HG02885 (cell line): ENCODE measurements around the gene CBFA2T3.

Source experiments
- ATAC-seq: cut with Tn5 transposase; IDR thresholded peaks from one replicate; pipeline ENCODE4 v1.9.1; 2021; ENCODE audit warnings: mild to moderate bottlenecking; ENCODE audit not compliant: unreplicated experiment, poor library complexity

The CBFA2T3 gene

GRCh38 chr16:88883946-88884345 lies 93.1 kb downstream of the CBFA2T3 start:
- ATAC-seq, result no peak

DNA sequence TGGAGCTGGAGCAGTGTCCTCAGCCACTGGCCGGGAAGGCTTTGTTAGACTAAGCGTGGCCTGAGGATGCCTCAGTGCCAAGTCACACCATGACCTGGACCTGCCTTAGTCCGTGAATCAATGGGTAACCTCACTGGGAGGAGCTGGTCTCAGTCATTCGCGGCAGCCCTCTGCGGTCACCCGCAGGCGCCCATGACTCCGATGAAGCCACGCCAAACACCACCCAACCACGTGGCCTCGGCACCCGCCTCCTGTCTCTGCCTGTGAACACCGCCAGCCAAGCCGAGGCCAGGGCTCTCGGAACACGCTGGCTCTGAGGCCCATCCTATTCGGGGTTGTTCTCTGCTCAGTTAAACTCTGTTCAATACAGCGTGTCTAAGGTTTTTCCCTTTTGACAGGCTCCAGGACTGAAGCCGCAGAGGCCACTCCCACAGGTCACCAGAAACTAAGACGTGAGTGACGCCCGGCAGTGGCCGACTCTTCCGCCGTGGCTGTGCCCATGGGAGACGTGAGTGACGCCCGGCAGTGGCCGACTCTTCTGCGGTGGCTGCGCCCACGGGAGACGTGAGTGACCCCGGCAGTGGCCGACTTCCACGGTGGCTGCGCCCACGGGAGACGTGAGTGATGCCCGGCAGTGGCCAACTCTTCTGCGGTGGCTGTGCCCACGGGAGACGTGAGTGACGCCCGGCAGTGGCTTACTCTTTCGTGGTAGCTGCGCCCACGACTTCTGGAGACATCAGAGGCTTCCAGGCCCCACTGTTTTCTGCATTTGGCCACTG lies 93.7 kb downstream of the CBFA2T3 start:
- ATAC-seq, result no peak

DNA sequence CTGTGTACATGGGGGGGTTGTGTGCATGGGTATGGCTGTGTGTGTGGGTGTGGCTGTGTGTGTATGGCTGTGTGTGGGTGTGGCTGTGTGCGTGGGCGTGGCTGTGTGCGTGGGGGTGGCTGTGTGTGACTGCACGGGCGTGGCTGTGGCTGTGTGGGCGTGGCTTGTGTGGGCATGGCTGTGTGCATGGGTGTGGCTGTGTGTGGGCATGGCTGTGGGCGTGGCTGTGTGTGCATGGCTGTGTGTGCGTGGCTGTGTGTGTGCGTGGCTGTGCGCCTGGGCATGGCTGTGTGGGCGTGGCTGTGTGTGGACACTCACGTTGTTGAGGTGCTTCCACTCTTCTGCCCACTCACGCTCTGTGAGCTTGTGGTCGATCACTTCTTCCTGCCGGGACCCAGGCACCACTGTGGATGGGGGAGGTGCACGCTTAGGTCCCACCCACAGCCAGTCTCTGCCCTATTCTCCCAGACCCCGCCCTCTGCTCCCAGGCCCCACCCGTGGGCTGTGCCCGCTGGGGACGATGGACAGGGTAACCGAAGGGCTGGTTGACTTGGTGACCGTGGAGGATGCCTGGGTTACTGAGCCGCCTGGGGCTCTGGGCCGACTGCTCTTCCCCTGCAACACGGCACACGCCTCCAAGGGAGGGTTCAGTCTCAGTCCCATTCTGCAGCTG lies 94.5 kb downstream of the CBFA2T3 start:
- ATAC-seq, result no peak

DNA sequence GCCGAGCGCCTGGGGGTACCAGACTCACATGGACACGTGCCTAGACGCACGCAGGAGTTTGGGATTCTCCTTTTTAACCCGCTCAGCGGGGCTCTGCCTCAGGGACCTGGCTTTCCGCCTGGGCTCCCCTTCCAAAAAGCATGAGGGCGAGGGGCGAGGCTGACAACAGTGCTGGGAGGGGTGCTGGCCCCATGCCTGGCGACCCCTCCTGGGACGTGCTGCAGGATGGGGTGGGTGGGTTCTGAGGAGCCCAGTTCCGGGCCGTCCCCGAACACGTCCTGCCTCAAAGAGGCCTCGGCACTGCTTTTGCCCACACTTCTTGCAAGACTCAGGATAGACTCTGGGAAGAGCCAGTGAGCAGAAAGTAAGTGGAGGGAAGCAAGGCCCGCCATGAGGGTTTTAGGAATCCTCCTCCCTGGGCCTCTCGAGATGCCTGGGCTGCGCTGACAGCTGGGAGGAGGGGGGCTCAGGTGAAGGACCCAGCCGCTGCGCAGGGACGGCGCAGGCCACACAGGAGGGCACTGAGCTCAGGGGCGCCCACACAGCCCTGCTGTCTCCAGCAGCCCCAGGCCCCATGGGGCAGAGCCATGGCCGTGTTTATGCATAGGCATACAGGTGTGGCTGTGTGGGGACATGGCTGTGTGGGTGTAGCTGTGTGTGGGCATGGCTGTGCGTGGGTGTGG lies 95.2 kb downstream of the CBFA2T3 start:
- ATAC-seq, result no peak

DNA sequence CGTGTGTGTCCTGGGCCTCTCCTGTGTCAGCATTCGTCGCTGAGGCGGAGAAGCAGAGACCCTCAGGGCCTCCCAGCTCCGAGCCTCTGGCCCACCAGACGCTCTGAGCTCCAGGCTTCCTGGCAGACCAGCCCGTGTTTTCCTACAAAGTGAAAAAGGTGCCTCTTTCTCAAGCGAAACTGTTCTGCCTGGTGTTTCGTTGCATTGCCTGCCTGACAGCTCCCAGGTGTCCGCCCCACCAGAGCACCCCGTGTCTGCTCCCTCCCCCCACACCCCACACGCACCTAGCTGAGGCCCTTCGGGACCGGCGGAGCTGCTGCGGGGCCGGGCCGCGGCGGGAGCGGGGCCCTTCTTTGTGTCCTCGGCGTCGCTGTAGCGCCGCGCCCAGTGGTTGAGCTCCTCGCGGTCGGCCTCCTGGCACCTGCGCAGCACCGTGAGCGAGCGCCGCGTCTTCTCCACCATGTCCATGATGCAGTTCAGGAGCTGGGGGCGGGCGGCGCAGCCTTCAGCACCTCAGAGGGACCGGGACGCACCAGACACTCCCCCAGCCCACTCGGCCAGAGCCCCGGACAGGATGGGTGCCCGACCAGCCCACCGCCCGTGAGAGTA lies 95.9 kb downstream of the CBFA2T3 start:
- ATAC-seq, result no peak

- ATAC-seq, result no peak
These were observed 96.6 kb downstream of the CBFA2T3 start for GRCh38 chr16:88880226-88881006.

GRCh38 chr16:88879788-88880055 lies 97.3 kb downstream of the CBFA2T3 start:
- ATAC-seq, result no peak

DNA sequence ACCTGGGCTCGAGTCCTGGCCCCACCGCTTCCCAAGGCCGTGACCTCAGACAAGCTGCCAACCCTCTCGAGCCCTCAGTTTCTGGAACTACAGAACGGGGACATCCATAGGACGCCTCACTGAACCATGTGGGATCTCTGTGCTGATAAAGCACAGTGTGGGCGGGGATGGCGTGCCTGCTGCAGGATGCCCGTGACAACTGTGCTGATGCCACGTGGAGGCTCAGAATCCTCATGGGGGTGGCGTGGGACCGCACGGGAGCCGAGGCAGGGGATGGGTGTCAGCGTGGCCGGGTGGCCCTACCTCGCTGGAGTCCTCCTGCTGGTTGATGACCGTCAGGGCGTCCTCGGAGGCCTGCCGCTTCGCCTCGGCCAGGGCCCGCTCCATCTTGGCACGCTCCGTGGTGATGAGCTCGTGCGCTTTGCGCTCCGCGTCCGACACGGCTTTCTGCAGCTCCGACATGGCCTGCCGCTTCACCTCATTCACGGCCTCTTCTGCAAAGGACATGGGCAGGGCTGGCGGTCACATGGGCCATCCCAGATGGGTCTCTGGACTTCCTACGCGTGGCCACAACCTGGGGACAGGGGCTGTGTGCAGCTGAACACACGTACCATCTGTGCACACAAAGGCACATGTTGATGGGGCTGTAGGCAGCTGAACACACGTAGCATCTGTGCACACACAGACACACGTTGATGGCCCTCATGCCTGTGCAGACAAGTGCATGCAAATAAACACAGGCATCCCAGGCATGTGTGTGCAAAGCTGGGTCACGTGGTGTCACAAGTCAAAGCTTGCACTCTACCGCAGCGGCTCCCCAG lies 97.8 kb downstream of the CBFA2T3 start:
- no peak for ATAC-seq

GRCh38 chr16:88878356-88878755 lies 98.7 kb downstream of the CBFA2T3 start:
- ATAC-seq, result no peak

- no peak for ATAC-seq
These were observed 99.3 kb downstream of the CBFA2T3 start for GRCh38 chr16:88877564-88878289.

DNA sequence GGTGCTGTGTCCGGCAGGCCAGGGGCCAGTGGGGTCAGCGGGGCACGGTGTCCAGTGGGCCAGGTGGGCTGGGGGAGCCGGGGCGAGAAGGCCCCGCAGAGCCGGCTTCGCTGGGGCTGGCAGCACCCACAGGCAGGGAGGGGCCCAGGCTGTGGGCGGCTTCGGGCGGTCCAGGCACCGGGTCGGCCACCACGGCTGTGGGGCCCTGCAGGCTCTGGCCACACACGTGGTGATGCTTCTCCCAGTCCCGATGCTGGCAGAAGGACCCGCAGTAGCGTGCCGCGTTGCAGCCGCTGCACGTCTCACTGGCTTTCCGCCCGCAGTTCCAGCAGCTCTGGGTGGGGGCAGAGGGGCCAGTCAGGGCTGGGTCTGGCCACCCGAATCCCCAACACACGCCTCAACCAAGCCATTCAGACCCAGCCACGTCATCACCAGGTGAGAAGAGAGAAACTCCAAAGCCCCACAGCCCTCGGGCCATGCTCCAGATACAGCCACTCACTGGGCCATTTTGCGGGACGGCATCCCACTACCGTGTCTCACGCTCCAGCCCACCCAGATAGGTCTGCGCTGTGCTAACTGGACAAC lies 100.0 kb downstream of the CBFA2T3 start:
- ATAC-seq, result no peak

DNA sequence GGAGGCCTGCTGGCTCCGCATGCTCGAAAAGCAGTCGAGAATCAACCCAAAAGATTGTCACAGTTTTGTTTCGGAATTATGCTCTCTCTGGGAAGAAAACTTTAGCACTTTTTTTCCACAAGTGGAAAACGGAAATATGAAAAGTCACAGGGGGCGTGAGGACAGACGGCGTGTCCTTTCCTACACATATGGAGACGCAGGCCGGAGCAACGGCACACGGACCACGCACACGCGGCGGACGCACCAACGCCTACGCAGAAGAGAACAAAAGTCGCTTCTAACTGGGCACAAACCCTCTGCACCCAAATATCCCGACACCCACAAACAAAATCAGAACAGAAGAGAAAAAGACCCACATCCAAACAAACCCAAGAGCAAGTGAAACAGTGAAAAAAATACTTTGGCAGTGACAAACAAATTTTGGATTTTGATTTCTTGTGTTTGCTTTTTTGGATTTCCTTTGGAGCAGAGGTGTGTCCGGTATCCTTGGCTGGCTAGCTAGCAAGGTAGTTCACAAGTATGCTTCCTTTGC lies 101.2 kb downstream of the CBFA2T3 start:
- ATAC-seq, result no peak

DNA sequence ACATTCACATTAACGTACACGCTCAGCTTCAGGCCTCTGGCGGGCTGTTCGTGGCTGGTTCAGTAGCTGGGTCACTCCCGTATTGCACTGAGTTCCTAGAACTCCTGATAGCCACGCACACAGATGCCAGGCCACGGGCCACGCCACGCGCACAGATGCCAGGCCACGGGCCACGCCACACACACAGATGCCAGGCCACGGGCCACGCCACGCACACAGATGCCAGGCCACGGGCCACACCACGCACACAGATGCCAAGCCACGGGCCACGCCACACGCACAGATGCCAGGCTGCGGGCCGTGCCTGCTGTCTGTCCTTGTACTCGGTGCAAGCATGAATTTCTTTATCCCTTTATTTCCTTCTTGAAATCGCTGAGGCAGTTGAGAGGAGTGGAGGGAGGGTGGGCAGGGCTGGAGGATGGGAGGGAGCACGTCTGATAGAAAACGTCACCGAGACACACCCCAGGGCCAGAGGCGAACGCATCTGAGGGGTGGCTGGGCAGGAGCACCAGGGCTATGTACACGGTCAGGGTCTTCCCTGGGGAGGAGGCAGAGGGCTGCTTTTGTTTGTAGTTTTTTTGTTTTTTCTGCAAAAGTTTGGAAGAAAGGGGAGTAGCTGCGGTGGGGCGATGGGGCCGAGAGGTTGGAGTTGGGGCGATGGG lies 101.9 kb downstream of the CBFA2T3 start:
- no peak for ATAC-seq

GRCh38 chr16:88872650-88873331 lies 104.2 kb downstream of the CBFA2T3 start:
- no peak for ATAC-seq

- ATAC-seq, result no peak
These were observed 105.1 kb downstream of the CBFA2T3 start for GRCh38 chr16:88871730-88872416.

DNA sequence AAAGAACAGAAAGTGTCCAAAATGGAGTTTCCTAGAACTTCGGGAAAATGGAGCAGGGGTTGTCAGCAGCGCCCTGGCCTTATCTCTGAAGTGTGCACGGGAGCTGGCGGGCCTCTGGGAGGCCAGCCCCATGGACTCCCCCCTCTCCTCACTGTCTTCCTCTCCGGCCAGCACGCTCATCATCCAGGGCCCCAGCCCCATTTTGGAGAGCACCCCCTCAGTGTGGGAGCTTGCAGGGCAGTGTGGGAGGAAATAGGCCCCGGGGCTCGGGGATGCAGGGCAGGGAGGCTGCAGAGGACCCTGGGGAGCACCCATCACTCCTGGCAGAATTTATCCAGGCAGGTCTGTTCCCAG lies 105.7 kb downstream of the CBFA2T3 start:
- no peak for ATAC-seq
